Endodermal cell (in vitro differentiated cells): Measurements from ENCODE around the gene NGRN. TPM values are rescaled to one million over a fixed set of nuclear protein-coding genes. Genes with fewer than 3 reads are reported as not detected.
"Not testable (repeated sequence)": the region's sequence is repeated elsewhere in the genome, so short reads cannot be mapped to it uniquely, and the experiment has no call there.

Experiments
- DNase-seq: peaks from one replicate; pipeline ENCODE4 v3.0.0-alpha.2; 2017
- H3K27ac ChIP-seq: 2 replicates; pipeline ENCODE4 v1.5.1; 2013; ENCODE audit warnings: mild to moderate bottlenecking, low read depth, low read length, moderate library complexity
- H3K27me3 ChIP-seq: 2 replicates; pipeline ENCODE4 v1.6.1; 2013; ENCODE audit warnings: mild to moderate bottlenecking, low read length, moderate library complexity; ENCODE audit not compliant: insufficient read depth, control insufficient read depth, poor library complexity, severe bottlenecking
- H3K36me3 ChIP-seq: 2 replicates; pipeline ENCODE4 v1.7.0; 2013; ENCODE audit warnings: mild to moderate bottlenecking, low read length, moderate library complexity; ENCODE audit not compliant: control insufficient read depth, insufficient read depth
- H3K4me1 ChIP-seq: one replicate; pipeline ENCODE4 v1.7.0; 2013; ENCODE audit warnings: low read length; ENCODE audit not compliant: control insufficient read depth, insufficient read depth
- H3K4me3 ChIP-seq: 2 replicates; pipeline ENCODE4 v1.5.1; 2013; ENCODE audit warnings: mild to moderate bottlenecking, low read length, moderate library complexity
- H3K9ac ChIP-seq: 2 replicates; pipeline ENCODE4 v1.6.1; 2013; ENCODE audit warnings: mild to moderate bottlenecking, low read length, moderate library complexity; ENCODE audit not compliant: poor library complexity, severe bottlenecking; ENCODE audit errors: extremely low read depth
- H3K9me3 ChIP-seq: 2 replicates; pipeline ENCODE4 v1.6.1; 2013; ENCODE audit warnings: mild to moderate bottlenecking, low read length, moderate library complexity; ENCODE audit not compliant: control insufficient read depth
- H3K27ac Mint-ChIP-seq: 2 replicates; pipeline ENCODE4 v1.8.0; 2020; ENCODE audit warnings: mixed read lengths
- H3K27me3 Mint-ChIP-seq: 2 replicates; pipeline ENCODE4 v1.8.0; 2021; ENCODE audit warnings: mild to moderate bottlenecking, mixed read lengths; ENCODE audit not compliant: insufficient read depth
- H3K36me3 Mint-ChIP-seq: 2 replicates; pipeline ENCODE4 v1.8.0; 2020; ENCODE audit warnings: low read depth, mixed read lengths
- H3K4me1 Mint-ChIP-seq: 2 replicates; pipeline ENCODE4 v1.8.0; 2020; ENCODE audit warnings: mixed read lengths
- H3K4me3 Mint-ChIP-seq: 2 replicates; pipeline ENCODE4 v1.8.0; 2020; ENCODE audit warnings: mild to moderate bottlenecking, moderate library complexity, mixed read lengths
- H3K9me3 Mint-ChIP-seq: 2 replicates; pipeline ENCODE4 v1.8.0; 2020; ENCODE audit warnings: mild to moderate bottlenecking, mixed read lengths
- CTCF ChIP-seq: fragments of 200-600 bp; sonication (generic); conservative IDR thresholded peaks from 2 replicates; pipeline ENCODE4 v1.5.0; 2021; ENCODE audit warnings: antibody characterized with exemption, mild to moderate bottlenecking
- WGBS, 2 experiments: methylation state at CpG; one replicate each; pipeline versions ENCODE4 v1.1.5 to v1.1.7; 2013; ENCODE audit warnings: missing lambda C conversion rate in 2 of 2, mixed read lengths in 1 of 2; ENCODE audit not compliant: insufficient coverage in 1 of 2, insufficient read length in 1 of 2; 5-methylcytosine and 5-hydroxymethylcytosine counted together
- total RNA-seq, 2 donors: library from RNA; stranded (reverse); fragmentation: NEBNext Ultra II Directional in 1 of 2; extraction: Animal tissue kit (Norgen Biotek cat#: 25700) in 1 of 2; gene quantifications; 2 replicates in 1 of 2; 3 replicates in 1 of 2; pipeline ENCODE4 v1.2.1, GENCODE V29; 2021

The NGRN gene
- total RNA-seq, 2 donors from 2014 or later = 89.3 to 103 TPM

DNA sequence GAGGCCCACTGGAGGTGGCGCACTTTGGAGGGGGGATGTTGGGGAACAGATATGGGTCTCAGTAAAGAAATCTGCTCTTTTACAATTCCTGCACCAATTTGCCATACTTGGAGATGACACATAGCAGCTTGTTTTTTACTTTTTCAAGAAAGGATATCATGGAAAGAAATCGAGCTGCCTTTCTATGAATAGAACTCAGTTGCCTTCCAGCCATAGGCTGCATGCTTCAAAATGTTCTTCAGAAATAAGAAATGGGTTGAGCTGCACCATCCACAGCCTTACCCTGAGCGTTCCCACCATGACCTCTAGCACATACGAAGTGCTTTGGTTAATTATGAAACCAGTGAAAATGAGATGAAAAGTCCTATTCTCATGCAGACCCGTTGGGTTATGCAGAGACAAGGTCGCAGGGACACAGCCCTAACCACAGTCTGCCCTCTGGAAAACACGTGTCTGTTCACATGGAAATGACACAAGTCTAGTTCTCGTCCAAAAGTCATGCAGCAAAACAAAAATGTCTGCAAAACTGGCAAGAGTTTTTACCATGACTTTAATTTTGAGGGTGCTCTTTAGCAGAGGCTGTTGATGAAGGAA, 36.3 kb downstream of the NGRN start:
- 84 to 88% methylated on average over 7 to 8 of the region's 8 CpGs for WGBS, 2 experiments
- Histone ChIP-seq H3K4me3 (no peak overlapping the region), H3K9me3 (no peaks in the 10 kb centered on the region), H3K27ac (no peak overlapping the region), H3K9ac (no peak overlapping the region), H3K27me3 (no peaks in the 10 kb centered on the region), H3K4me1 (no peaks in the 10 kb centered on the region), H3K36me3 (no peaks in the 10 kb centered on the region)
- no peaks in the 10 kb centered on the region for H3K36me3 Mint-ChIP-seq
- no peak for TF ChIP-seq CTCF
- no peak overlapping the region for H3K4me3 Mint-ChIP-seq
- H3K9me3 Mint-ChIP-seq = no peaks in the 10 kb centered on the region
- H3K4me1 Mint-ChIP-seq = no peaks in the 10 kb centered on the region
- DNase-seq = no peak
- no peaks in the 10 kb centered on the region for H3K27me3 Mint-ChIP-seq
- H3K27ac Mint-ChIP-seq = no peak overlapping the region

DNA sequence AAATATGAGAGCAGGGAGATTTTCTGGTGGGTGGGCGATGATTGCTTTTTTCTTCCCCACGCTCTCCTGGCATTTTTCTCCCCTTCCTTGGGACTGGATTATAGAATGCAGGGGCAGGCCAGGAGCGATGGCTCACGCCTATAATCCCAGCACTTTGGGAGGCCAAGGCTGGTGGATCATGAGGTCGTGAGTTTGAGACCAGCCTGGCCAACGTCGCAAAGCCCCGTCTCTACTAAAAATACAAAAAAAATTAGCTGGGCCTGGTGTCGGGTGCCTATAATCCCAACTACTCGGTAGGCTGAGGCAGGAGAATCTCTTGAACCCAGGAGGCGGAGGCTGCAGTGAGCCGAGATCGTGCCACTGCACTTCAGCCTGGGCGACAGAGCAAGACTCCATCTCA, 39.9 kb downstream of the NGRN start:
- DNase-seq, H3K9me3 Mint-ChIP-seq, H3K27me3 Mint-ChIP-seq, H3K4me3 ChIP-seq, H3K27ac ChIP-seq, H3K4me1 ChIP-seq, H3K36me3 ChIP-seq, H3K9me3 ChIP-seq, H3K4me3 Mint-ChIP-seq, H3K4me1 Mint-ChIP-seq, H3K27me3 ChIP-seq, H3K36me3 Mint-ChIP-seq, H3K9ac ChIP-seq, H3K27ac Mint-ChIP-seq: not testable (repeated sequence)
- 95 to 97% methylated on average over 7 to 14 of the region's 14 CpGs for WGBS, 2 experiments

- no peak for DNase-seq
- Histone ChIP-seq H3K9ac (no peak overlapping the region), H3K4me3 (no peak overlapping the region), H3K27ac (no peak overlapping the region), H3K36me3 (no peaks in the 10 kb centered on the region), H3K9me3 (no peaks in the 10 kb centered on the region), H3K27me3 (no peaks in the 10 kb centered on the region), H3K4me1 (no peaks in the 10 kb centered on the region)
- H3K4me3 Mint-ChIP-seq = no peak overlapping the region
- H3K9me3 Mint-ChIP-seq = no peaks in the 10 kb centered on the region
- H3K4me1 Mint-ChIP-seq = no peaks in the 10 kb centered on the region
- H3K36me3 Mint-ChIP-seq = no peaks in the 10 kb centered on the region
- no peaks in the 10 kb centered on the region for H3K27me3 Mint-ChIP-seq
- H3K27ac Mint-ChIP-seq = no peak overlapping the region
- WGBS, 2 experiments = 94 to 100% methylated on average over 1 to 3 of the region's 3 CpGs
- no peak for TF ChIP-seq CTCF
Measured at GRCh38 chr15:90305932-90306331, 40.5 kb downstream of the NGRN start.

DNA sequence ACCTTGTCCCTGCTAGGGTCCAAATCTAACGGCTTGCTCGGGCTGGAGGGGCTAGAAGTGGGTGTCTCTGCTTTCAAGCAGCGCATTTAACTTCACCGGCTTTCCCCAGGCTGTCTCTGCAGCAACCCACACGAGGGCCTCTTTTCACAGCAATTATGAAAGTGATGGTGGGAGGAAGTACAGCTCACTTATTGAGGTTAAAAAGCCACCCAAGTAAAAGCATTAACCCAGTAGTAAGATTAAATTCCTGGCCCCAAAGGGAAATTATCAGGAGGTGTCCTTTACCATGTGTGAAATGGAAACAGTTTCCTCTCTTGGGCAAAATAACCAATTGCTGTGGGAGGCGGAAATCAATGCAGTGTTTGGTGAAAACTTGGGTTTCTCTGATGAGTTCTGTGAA, 41.1 kb downstream of the NGRN start:
- Histone ChIP-seq H3K4me3 (no peak overlapping the region), H3K4me1 (no peaks in the 10 kb centered on the region), H3K27ac (no peak overlapping the region), H3K9ac (no peak overlapping the region), H3K27me3 (no peaks in the 10 kb centered on the region), H3K9me3 (no peaks in the 10 kb centered on the region), H3K36me3 (no peaks in the 10 kb centered on the region)
- no peak overlapping the region for H3K4me3 Mint-ChIP-seq
- H3K36me3 Mint-ChIP-seq = no peaks in the 10 kb centered on the region
- TF ChIP-seq CTCF = no peak
- no peaks in the 10 kb centered on the region for H3K9me3 Mint-ChIP-seq
- WGBS, 2 experiments = 83 to 90% methylated on average over 2 to 6 of the region's 6 CpGs
- H3K4me1 Mint-ChIP-seq = no peaks in the 10 kb centered on the region
- peaks cover 2% of the 10 kb centered on the region for H3K27me3 Mint-ChIP-seq
- H3K27ac Mint-ChIP-seq = no peak overlapping the region
- DNase-seq = no peak
